ENCODE data around the gene GHITM.
"Not testable (repeated sequence)": the region's sequence is repeated elsewhere in the genome, so short reads cannot be mapped to it uniquely, and the experiment has no call there.

Gene GHITM, protein sequence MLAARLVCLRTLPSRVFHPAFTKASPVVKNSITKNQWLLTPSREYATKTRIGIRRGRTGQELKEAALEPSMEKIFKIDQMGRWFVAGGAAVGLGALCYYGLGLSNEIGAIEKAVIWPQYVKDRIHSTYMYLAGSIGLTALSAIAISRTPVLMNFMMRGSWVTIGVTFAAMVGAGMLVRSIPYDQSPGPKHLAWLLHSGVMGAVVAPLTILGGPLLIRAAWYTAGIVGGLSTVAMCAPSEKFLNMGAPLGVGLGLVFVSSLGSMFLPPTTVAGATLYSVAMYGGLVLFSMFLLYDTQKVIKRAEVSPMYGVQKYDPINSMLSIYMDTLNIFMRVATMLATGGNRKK

DNA sequence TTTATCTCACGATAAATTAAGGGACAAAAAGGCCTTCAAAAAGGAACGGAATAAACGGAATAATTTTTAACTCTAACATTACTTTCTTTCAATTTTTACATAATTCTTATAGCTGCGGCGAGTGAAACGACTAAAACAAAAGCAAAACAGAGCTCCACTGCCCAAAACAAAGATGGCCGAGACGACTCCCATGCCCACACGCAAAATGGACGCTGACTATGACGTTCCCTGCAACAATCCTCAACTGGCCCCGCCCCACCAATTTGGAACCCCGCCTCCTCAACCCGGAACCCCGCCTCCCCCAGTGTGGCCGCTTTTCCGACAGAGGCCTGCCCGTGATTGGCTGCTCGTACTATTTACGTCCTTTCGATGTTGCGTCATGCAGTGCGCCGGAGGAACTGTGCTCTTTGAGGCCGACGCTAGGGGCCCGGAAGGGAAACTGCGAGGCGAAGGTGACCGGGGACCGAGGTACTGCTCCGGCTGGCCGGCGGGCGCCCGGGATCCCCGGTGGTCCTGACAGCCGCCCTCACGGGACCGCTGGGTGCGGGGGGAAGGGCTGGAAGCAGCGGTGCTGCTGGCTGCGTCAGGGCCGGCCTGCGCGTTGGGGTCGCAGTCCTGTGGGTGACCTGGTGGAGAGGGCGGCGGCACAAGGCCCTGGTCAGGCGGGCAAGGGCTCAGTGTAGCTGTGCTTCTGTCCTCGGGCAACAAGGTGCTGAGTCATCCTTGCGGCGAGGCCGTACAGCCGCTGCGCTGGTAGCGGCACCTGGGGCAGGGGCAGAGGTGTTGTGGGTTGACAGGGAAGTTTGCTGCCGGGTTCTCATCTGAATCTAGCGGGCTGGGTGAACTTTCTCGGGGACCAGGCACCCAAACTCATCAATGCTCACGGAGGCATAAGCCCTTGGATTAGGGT, at the start of gene GHITM:
Gene GHITM, plus strand, starts transcription at position 384 of the 910 bp plus-strand sequence. CDS start 1,992 bp downstream, outside the sequence.
- DNase-seq (ENCODE audit: low spot score) = peak; percentile 97

DNA sequence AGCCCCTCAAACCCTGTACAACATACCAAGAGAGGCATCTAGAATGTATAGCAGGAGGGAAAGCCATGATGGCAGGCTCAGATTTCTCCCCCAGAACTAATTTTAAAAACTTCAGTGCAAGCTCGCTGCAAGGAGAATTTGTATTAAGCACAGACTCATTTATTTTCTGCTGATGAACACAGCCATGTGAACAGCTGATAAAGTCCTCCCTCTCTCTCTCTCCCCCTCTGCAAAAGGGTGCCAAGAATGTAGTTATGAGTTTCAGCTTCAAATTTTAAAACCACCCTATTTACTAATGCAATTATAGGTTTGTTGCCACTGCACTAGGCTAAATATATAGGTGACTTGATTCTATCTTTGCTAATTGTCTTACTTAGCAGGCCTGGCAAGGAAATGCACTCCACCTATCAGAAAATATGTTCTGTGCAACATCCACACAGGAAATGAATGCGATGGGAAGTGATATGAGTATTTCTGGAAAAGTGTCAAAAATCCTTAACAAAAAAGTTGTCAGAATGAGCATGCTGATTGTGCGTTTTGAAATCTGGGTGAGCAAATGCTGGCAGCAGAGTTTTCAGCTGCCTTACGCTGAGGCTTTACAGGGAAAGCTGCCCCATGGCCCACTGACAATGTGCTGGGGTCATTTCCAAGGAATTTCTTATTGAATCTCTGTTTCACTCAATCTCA, 43.4 kb upstream of the GHITM start:
- no peak for DNase-seq (ENCODE audit: low spot score)

DNA sequence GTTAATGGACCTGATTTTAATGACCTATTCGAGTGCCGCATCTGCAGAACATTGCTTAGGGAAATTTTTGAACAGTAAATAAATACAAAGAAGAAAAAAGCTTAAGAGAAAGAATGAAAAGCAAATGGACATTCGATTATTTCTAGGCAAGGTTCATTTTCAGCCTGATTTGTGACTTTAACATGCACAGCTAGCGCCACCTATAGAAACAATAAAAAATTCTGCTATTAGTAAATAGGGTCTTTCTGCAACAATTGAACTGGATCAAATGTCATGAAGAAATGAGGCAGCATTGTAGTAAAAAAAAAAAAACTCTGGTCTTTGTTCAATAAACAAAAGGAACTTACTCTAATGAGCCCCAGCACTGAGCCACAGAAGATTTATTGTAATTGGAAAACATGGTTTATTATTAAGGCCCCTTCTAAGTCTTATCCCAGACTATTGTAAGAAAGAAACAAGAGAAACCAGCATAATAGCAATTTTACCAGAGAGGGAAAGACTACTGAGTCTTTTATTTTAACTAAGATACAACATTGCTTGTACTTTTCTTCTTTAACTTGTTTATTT, 41.4 kb upstream of the GHITM start:
- DNase-seq (ENCODE audit: low spot score) = peak; percentile 11

DNA sequence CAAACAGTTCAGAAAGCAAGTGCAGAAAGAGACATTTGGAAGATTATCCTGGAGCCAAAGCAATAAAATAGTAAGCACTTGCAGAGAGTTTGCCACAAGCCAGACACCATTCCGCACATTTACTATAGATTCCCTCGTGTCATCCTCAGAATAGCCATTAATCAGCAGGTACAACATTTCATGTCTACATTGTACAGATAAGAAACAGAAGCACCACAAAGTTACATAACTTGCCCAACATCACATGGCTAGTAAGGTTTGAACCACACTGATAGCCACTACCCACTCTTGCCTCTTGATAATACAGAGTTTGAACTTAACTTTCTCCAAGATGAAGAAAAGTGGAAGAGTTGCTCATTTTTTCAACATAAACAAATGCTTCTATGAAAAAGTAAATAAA, 40.6 kb upstream of the GHITM start:
- DNase-seq (ENCODE audit: low spot score) = no peak

DNA sequence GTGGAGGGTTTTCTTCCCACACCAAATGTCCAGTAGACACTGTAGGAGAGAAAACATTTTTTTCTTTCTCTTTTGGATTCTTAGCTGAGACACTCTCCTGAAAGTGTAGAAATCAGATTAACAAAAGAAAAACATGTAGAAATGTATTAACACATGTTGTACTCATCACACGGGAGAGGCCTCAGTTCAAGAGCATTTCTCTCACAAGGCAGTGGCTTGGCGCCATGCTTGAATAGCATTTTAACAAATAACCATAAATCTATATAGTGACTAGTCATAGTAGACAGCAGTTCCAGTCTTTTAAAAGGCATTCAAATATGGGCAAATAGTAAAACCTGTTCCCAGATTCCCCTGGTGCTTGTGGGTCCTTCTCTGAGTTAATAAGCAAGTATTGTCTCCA, 38.3 kb upstream of the GHITM start:
- no peak for DNase-seq (ENCODE audit: low spot score)

DNA sequence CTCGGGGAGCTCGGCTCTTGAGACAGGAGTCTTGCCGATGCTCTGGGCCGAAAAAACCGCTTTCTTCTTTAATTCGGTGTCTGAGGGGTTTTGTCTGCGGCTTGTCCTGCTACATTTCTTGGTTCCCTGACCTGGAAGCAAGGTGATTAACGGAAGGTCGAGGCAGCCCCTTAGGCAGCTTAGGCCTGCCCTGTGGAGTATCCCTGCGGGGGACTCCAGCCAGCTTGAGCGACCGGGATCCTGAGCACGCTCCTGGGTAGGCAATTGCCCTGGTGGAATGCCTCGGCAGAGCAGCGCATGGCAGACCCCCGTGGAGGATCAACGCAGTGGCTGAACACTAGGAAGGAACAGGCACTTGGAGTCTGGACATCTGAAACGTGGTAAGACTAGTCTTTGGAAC, 30.5 kb upstream of the GHITM start:
- DNase-seq (ENCODE audit: low spot score) = no peak

DNA sequence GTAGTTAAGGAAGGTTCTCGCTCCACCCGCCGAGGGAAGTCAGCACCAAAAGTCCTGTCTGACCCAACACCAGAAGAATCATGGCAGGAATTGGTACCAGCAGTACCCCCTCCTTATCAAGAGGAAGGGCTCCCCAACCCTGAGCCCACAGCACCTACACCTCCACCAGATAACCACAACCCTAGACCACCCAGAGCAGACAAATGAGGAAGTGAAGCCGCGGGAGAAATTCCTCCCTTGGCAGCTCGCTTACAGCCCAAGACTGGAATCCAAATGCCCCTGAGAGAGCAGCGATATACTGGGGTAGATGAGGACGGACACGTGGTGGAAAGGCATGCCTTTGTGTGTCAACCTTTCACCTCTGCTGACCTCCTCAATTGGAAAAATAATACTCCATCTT, 29.5 kb upstream of the GHITM start:
- not testable (repeated sequence) for DNase-seq (ENCODE audit: low spot score)

DNA sequence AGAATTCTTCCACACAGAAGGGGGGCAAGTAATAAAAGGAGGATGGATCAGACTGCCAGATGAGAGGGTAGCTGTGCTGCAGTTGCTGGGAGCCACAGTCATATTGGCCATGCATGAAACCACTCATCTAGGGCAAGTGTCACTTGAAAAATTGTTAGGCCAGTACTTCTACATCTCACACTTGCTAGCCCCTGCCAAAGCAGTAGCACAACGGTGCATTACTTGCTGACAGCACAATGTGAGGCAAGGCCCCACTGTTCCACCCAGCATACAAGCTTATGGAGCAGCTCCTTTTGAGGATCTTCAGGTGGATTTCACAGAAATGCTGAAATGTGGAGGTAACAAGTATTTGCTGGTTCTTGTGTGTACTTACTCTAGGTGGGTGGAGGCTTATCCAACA, 25.8 kb upstream of the GHITM start:
- not testable (repeated sequence) for DNase-seq (ENCODE audit: low spot score)

DNA sequence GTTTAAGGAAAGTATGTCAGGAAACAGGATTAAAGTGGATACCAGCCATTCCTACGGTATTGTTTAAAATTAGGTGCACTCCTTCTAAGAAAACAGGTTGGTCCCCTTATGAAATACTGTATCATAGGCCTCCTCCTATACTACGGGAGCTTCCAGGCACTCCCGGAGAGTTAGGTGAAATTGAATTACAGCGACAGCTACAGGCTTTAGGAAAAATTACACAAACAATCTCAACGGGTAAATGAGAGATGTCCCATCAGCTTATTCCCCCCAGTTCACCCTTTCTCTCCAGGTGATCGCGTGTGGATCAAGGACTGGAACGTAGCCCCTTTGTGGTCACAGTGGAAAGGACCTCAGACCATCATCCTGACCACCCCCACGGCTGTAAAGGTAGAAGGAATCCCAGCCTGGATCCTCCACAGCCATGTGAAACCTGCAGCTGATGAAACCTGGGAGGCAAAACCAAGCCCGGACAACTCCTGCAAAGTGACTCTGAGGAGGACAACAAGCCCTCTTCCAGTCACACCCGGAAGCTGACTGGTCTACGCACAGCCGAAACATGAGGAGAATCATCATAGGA, 25.1 kb upstream of the GHITM start:
- DNase-seq (ENCODE audit: low spot score) = peak; percentile 19

DNA sequence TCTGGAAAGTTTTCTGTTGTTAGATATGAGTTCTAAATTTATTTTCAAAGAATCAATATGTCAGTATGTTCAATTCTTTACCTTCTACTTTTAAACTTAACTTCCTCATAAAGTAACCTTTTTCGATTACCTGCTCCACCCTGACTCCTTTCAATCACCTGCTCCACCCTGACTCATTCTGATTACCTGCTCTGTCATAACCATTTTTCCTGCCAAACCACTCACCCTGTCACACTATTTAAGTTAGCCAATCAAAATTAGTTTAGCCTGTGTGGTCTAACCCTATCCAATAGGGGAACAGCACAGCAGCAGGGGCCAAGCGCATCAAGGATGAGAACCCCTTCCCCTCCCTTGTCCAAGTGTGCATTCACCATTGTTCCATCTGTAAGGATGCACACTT, 22.1 kb upstream of the GHITM start:
- DNase-seq (ENCODE audit: low spot score) = not testable (repeated sequence)

DNA sequence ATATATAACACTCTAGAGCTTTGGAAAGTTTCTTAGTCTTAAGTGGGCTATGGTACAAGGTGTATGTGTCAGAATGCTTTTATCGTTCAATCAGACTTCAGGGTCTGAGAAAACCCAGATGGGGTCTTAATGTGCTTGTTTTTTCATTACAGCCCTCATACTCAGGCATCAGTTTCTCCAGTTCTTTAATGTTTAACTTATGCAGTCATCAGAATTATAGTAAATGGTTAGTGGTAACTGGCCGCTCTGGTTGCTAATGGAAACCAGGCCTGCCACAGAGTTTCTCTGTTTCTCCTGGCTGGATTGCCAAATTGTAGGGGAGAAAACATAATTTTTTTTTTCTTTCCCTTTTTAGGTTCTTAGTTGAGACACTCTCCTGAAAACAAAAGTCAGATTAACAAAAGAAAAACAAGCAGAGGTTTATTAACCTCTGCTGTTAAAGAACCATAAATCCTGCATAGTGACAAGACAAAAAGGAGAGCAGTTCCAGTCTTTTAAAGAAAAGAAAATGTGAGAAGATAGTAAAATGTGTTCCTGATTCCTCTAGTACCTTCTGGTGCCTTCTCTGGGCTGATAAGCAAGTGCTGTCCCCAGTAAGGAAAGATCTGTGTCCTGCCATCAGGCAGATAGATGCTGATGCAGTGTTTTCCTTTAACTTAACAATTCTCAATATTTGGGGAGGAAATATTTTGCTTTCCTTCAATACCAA, 21.5 kb upstream of the GHITM start:
- no peak for DNase-seq (ENCODE audit: low spot score)

DNA sequence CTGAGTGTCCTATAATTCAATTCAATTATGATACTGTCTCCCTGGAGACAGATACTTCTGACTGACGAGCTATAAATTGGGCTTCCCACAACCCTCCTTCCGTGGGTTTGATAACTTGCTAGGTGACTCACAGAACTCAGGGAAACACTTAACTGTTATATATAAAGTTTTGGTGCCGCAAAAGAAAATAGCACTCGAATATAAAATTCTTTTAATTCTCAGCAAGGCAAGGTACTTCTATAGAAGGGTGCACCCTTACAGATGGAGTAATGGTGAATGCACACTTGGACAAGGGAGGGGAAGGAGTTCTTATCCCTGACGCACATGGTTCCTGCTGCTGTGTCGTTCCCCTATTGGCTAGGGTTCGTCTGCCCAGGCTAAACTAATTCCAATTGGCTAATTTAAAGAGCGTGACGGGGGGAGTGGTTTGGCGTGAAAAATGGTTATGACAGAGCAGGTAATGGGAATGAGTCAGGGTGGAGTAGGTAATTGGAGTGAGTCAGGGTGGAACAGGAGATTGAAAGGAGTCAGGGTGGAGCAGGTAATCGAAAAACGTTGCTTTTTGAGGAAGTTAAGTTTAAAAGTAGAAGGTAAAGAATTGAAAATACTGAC, 20.8 kb upstream of the GHITM start:
- DNase-seq (ENCODE audit: low spot score) = peak; percentile 21

DNA sequence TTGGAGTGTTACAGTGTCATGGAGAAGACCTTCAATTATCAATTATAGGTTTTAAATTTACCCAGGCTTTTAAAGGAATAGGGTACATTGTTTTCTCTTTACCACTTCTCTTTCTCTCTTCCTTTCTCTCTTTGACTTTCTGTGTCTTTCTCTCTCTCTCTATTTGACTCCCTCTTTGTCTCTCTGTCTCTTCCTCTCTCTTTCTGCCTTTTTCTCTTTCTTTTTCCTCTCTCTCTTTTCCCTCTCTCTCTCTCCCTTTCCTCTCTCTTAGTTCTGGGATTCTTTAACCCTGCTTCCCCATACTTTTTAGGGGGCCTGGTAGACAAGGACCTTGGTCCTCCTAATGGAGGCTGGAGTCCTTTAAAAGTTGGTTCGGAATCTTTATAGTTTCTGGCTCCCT, 15.9 kb upstream of the GHITM start:
- no peak for DNase-seq (ENCODE audit: low spot score)

DNA sequence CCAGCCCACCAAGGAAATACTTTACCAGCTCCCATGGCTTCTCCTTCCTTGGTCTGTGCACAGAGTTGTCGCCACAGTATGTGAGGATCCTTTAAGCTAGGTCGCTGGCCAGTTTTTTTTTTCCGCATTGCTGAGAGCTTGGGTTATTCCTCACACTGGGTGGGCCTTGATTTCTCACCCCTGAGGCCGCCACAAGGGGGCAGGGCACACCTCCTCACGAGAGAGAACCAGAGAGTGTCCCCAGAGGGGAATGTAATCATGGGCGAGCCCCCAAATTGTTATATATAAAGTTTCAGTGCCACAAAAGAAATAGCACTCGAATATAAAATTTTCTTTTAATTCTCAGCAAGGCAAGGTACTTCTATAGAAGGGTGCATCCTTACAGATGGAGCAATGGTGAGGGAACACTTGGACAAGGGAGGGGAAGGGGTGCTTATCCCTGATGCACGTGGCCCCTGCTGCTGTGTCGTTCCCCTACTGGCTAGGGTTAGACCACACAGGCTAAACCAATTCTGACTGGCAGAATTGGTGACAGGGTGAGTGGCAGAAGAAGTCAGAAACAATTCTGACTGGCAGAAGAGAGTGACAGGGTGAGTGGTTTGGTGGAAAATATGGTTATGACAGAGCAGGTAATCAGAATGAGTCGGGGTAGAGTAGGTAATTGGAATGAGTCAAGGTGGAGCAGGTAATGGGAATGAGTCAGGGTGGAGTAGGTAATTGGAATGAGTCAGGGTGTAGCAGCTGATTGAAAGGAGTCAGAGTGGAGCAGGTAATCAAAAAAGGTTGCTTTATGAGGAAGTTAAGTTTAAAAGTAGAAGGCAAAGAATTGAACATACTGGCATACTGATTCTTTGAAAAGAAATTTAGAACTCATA, 13.2 kb upstream of the GHITM start:
- not testable (repeated sequence) for DNase-seq (ENCODE audit: low spot score)

DNA sequence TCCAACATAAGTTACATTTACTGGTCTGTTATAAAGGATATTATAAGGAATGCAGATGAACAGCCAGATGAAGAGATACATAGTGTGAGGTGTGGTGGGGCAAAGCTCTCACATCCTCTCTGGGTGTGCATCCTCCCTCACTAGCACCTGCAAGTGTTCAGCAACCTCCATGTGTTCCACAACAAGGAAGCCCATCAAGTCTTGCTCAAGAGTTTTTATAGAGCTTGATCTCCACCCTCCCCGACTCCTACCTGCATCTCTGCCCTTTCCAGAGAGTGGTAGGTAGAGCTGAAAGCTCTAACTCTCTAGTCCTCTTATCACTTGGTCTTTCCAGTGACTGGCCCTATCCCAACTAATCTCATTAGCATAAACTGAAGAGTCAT, 12.5 kb upstream of the GHITM start:
- DNase-seq (ENCODE audit: low spot score) = no peak

DNA sequence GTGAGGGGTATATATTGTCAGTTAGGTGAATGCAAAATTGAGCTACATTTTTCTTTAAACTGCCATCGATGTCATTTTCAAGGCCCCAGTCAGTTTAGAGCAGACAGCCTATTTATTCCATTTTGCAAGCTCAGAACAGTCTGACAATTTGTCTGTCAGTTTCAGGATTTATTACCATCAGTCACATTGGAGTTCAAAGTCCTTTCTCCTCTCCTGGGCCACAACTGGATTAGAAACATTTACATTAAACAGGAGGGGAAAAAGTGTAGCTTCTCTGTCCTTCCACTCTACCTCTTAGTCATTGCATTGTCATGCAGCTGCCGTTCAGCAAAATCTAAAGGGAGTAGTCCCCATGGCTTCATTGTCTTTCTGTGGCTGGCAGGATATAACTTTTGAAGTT, 3.5 kb upstream of the GHITM start:
- DNase-seq (ENCODE audit: low spot score) = peak; percentile 93

DNA sequence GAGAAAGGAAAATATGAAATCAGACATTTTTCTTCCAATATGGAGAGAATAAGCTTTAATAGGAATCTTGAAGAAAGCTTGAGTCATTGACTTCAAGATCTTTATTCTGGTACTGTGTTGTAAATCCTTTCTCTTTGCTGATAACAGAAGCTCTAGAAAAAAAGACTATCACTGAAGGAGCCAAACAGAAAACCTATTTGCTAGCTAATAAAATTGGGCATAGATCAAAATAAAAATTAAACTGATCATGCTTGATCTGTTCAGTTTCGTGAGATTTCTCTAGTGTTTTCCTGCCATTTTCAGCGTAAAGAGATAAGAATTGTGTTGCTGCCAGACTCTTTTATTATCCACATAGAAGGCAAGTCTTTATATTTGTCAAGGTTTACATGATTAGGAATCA, 1.5 kb upstream of the GHITM start:
- no peak for DNase-seq (ENCODE audit: low spot score)

DNA sequence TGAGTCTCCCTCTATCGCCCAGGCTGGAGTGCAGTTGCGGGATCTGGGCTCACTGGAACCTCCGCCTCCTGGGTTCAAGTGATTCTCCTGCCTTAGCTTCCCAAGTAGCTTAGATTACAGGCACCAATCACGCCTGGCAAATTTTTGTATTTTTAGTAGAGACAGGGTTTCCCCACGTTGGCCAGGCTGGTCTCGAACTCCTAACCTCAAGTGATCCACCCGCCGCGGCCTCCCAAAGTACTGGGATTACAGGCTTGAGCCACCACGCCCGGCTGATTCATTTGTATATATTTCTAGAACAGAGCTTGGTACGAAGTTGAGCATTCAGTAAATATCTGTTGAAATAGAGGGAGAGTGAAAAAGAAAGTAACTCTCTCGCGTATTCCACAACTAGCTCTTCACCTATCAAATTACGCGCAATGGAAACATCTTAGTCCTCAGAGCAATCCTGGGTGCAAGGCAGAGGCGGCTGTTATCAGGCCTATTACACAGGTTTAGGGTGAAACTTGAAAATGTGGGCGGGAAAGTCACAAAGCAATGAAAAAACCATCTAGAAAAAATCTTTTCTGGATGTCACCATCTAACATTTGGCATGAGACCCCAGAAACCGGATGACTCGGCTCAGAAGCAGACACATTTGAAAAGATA, 707 bp upstream of the GHITM start:
- DNase-seq (ENCODE audit: low spot score) = no peak

DNA sequence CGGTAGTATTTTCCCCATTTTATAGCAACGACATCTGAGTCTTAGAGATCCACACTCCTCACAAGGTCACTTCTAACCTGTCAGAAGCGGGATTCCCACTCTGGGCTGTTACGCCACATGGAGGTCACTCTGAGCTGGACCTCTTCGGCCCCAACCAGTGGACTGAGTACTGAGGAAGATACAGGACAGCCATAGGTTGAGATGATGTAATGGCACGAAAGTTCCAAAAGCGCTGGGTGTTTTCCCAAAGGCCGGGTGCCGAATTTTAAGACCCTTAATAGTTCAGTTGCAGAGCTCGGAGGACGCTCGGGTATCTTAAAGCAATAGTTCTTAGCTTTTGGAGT, 699 bp downstream of the GHITM start:
- peak; percentile 35 for DNase-seq (ENCODE audit: low spot score)

Data from SW480 (cell line).